Left forelimb (tissue), 1 donor: Measurements from ENCODE around the gene EFHD1.
"Not testable (repeated sequence)": the region's sequence is repeated elsewhere in the genome, so short reads cannot be mapped to it uniquely, and the experiment has no call there.

Experiments used
- DNase-seq: peaks from one replicate; pipeline ENCODE4 v3.0.0-alpha.2; 2018; ENCODE audit warnings: low spot score

EFHD1 gene

GRCh38 chr2:232696609-232697058, 63.2 kb downstream of the EFHD1 start:
- no peak for DNase-seq

- peak; percentile 99 for DNase-seq
Measured at GRCh38 chr2:232697059-232697806, 63.8 kb downstream of the EFHD1 start, which contains the start of gene GIGYF2. Gene GIGYF2 (plus strand): TSS chr2:232697331. CDS start chr2:232735198, 37,867 bp downstream.

- no peak for DNase-seq
Measured at GRCh38 chr2:232697807-232698110, 64.4 kb downstream of the EFHD1 start.

GRCh38 chr2:232698556-232699091, 65.2 kb downstream of the EFHD1 start:
- DNase-seq, result no peak

GRCh38 chr2:232699110-232699509, 65.7 kb downstream of the EFHD1 start:
- DNase-seq, result no peak

- DNase-seq, result no peak
Measured at GRCh38 chr2:232700154-232700553, 66.8 kb downstream of the EFHD1 start.

- DNase-seq, result no peak
Measured at GRCh38 chr2:232707076-232707475, 73.7 kb downstream of the EFHD1 start.

- DNase-seq, result no peak
Measured at GRCh38 chr2:232713505-232713904, 80.1 kb downstream of the EFHD1 start.

- no peak for DNase-seq
Measured at GRCh38 chr2:232714969-232715368, 81.6 kb downstream of the EFHD1 start.

GRCh38 chr2:232720056-232720455, 86.7 kb downstream of the EFHD1 start:
- DNase-seq, result not testable (repeated sequence)

GRCh38 chr2:232721261-232721660, 87.9 kb downstream of the EFHD1 start:
- DNase-seq, result no peak

- DNase-seq, result no peak
Measured at GRCh38 chr2:232721882-232722281, 88.5 kb downstream of the EFHD1 start.

- no peak for DNase-seq
Measured at GRCh38 chr2:232723027-232723426, 89.6 kb downstream of the EFHD1 start.

- DNase-seq, result no peak
Measured at GRCh38 chr2:232728785-232729184, 95.4 kb downstream of the EFHD1 start.

GRCh38 chr2:232731470-232731869, 98.1 kb downstream of the EFHD1 start:
- DNase-seq, result no peak
